HG03342 (cell line): ENCODE data around the gene PCCA.
"Not testable (repeated sequence)": the region's sequence is repeated elsewhere in the genome, so short reads cannot be mapped to it uniquely, and the experiment has no call there.

Source experiments
- ATAC-seq: cut with Tn5 transposase; IDR thresholded peaks from one replicate; pipeline ENCODE4 v1.9.1; 2021; ENCODE audit warnings: mild to moderate bottlenecking, moderate library complexity; ENCODE audit not compliant: unreplicated experiment

The PCCA gene

DNA sequence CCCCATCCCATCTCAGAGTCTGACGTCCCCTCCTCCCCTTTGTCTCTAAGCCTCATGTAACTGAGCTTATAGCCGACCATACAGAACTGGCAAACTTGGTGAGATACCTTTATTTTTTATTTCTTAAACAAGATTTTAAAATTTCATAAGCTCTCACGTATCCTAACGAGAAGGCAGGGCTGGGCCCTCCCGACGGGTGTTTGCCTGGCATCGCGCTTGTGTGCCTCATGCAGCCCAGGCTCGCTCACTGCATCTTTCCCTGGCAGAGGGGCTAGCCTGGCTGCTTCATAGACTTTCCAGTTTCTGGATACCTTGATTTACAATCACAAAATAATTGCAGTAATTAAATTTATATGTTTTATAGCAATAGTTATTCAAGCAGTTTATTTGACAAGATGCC is 430.7 kb downstream of the PCCA start:
- no peak for ATAC-seq

DNA sequence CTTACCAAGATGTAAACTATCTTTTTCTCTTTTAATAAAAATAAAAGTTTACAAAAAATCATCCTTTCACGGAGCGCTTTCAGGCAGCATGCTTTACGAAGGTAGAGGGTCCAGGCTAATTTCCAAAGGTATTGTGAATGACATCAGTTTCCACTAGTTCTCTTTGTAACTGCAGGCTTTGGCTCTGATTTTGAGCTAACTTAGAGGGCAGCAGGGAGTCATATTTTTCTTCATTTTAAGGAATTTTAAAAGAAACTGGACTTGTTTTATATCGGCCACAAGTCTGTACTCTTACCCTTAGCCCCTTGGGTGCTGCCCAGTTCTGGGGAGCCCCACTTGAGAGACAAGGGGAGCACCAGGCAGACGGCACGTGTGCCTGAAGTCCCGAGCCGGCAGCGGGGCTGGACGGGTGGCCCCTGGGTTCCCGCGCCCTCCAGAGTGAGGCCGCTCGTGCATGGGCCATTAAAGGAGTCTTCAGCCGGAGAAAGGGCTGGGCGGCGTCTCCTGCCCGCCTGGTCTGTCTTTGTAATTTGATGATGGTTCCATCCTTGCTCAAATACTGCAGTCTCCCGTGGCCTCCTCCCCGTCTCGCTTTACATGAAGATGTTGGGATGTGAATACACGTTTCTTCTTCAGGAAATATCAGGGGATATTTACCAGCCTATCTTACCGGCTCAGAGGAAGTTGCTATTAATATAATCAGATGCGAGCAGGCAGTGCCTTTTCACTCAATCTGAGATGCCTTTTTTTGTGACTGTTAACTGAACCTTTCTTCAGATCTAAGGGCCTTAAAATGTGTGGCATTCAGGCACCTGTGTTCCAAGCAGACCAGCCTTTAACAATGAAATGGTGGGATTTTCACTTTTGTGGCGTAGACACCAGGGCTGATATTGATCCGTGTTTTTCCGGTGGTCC is 432.3 kb downstream of the PCCA start:
- no peak for ATAC-seq

DNA sequence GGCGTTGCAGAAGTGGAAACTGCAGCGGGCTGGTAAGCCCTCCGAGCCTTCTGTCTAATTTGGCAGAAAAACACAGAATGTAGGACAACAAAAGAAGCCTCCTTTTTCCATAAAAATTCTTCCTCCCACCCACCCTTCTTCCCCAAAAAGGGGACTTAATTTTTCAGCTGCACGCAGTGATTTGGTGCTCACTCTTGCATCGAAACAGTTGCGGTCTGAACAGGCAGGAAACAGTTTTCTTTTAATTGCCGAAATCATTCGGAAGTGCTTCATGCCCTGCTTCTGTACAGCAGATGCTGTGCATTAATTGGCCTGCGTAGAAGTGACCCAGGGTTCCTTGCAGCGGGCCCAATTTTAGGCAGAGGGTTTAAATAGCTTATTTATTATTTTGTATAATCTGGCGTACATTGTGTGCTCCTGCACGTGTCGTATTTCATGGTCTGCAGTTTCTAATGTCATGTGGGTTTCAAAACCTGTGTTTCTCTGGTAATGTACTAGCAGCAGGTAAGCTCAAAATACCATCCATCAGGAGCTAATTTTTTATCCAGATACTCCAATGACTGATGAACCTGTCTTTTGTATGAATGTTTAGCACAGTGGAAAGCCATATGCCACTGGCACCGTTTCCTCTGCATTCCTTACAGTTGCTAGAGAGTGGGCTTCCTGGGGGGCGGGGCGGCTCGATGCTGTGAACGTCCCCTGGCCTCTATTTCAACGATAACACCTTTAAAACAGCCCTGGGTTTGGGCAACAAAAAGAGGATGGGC is 433.1 kb downstream of the PCCA start:
- no peak for ATAC-seq

DNA sequence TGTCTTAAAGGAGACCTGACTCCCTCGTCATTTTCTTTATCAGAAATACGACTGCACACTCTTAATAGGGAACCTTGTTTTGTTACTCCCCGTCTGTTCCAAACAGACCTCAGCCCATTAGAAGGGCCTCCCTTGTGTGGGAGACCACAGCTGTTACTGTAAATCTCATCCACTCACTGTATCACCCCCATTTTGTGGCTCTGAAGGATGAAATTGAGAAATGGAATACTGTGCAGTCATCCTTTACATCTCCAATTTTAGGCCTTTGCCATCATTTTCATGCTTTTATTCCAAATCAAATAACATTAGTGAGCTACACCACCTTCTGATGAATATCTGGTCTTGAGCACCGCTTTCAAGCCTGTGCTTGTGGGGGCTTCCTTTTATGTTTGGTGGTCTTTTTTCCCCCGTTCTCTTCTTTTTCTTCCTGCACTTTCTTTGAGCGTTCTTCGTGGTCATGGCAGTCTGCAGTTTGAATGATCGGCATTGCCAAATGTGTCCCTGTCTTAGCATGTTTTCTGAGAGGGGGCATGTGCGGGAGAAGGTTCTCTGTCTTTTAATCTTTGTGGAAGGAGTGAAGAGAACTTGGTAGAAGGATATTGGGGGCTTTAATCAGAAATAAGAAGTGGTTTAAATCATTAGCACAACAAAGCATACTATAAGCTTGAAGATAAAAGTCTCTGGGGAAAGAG is 433.9 kb downstream of the PCCA start:
- no peak for ATAC-seq

DNA sequence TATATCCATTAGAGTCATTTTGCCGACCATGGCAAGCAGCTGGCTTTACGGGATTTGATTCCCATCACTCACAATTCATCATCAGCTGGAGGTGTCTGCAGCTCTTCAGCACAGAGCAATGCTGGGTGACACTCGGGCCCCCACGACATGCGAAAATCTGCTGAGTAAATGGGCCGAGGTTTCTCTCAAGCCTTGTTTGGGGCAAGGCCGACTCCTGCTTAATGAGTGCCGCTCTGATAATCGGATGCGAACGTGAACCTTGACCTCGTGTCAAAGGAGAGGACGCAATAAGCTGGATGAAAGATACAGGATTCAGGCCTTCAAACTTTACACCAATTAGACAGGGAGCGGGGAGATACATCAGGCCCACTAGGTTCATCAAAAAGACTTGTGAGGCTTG is 434.5 kb downstream of the PCCA start:
- no peak for ATAC-seq

DNA sequence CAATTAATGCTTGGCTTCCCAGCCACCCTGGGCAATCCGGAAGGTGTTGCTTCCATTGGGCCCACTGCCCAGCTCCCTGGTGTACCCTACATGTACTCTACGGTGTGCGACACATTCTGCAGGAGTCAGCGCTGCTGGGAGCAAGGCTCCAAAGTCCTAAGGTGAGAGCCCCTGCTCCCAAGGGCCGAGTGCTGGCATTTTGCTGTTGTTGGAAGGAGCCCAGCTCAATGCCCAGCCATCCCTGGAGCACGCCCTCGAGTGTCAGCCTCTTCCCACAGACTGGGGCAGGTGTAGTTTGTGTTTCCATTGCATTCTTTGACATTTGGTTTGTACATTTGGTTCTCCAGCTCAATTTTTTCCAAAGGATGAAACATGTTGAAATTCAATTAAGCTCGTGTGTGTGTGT is 435.1 kb downstream of the PCCA start:
- ATAC-seq: no peak

DNA sequence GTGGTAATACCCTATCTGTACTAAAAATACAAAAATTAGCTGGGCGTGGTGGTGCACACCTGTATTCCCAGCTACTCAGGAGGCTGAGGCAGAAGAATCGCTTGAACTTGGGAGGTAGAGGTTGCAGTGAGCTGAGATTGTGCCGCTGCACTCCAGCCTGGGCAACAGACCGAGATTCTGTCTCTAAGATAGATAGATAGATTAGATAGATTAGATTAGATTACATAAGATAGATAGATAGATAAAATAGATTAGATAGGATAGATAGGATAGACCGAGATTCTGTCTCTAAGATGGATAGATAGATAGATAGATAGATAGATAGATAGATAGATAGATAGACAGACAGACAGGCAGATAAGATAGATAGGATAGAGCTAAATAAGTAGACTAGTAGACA is 435.8 kb downstream of the PCCA start:
- ATAC-seq: not testable (repeated sequence)

DNA sequence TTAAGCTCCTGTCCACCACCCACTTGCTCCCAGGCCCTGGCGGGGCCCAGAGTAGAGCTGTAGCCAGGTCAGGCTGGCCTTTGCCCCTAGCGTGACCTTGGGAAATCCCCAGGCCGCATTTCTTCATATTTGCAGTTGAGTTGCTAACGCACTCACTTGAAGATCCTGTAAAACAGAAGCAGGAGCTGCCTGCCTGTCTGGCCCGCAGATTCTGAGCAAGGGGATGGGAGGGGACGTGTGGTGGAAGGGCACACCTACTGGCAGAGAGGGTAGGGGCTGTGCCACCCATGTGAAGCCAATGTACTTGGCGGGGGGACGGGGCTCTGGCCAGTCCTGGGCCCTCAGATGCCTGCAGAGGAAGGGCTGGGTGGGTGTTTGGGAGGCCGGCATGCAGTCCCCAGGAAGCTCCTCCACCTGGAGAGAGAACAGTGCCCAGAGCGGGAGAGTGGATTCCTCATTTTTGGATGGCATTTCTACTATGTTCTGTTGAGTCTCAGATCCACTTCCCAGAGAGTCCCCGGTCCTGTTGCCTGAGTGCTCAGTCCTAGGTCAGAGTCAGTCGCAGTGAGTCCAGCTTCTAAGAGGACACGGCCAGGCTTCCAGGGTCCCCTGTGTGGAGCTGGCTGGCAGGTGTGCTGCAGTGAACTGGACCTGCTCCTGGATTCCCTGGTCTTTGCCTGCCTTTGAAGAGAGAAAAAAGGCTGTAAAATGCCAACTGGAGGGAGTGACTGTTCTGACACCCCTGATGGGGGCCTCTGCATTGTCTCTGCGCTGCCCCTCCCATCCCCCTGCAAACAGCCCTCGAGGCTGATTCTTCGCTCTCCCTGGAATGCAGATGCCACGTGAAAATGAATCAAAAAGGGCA is 436.8 kb downstream of the PCCA start:
- ATAC-seq: no peak

DNA sequence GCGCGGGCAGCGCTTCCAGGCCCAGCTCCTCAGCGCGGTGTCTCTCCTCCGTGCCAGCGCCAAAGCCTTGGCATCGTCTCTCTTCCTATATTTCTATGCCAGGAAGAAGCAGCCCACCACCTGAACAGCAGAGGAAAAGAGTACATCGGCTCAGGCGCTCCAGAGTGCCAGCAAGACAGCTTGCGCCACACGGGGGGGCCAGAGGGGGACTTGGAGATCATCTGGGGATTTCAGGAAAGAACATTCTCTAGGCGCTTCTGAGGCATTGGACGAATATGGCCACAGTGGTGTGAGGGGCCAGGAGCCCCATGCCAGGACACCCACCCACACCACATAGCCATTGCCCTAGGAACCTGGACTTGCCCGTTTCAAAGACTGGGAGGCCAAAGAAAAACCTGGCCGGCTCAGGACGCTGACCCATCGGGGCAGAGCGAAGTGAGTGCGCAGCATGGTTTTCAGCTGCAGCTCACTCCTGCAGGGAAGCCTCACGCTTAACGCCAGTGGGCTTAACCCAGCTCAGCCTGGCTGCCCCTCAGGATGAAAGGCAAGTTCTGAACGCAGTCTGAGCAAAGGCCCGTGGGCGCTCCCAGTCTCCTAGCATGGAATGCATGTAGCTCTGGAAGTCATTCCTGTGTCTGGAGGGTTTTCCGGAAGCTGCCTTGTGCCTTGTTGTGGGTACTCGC is 437.6 kb downstream of the PCCA start:
- ATAC-seq: no peak

DNA sequence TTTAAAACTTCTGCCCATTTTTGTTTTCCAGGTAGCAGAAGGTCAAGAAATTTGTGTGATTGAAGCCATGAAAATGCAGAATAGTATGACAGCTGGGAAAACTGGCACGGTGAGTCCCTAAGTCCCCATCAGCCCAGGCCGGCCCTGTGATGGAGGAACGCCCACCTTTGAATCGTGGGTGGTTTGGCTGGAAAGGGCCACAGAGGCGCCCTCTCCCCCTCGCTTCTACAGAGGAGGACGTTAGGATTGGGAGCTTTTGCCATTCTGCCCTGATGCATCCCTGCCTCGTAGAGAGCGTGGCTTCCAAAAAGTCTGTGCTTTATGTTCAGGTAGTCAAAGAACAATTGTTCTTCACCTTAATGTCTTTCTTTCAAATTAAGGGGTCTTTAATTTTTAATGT is 438.8 kb downstream of the PCCA start:
- ATAC-seq: no peak

DNA sequence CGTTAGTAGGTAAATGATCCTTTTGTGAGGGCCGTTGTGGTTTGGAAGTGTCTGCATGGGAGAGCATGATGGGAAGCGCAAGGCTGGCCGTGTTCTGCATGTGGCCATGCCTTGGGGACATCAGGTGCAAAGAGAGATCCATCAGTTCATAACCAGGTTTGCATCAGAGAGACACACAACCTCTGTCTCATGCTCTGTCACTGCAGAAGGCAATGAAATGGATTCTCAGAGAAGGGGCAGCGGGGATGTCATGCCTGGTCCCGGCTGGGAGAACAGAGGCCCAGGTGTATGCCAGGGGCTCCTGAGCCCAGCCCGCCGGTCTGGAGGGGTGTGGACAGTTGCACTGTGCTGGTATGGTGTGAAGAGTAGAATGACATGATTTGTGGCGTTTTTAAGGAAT is 439.5 kb downstream of the PCCA start:
- no peak for ATAC-seq

DNA sequence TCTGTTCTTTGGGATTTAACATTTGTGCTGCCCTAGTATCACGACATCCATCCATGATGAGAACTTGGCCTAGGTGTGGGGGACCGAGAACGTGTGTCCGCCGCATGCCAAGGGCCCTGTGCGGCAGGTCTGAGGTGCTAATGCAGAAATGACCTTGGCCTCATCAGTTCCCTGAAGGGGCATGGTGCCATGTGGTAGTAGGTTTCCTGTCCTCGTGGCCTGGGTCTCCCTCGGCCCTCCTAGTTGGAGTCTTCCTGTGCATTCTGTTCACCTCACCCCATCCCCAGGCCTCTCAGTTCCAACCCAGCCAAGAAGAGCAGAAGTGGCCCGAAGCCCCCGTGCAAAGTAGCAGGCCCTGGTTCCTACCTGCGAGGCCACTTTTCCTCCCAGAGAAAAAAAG is 439.9 kb downstream of the PCCA start:
- ATAC-seq: no peak

DNA sequence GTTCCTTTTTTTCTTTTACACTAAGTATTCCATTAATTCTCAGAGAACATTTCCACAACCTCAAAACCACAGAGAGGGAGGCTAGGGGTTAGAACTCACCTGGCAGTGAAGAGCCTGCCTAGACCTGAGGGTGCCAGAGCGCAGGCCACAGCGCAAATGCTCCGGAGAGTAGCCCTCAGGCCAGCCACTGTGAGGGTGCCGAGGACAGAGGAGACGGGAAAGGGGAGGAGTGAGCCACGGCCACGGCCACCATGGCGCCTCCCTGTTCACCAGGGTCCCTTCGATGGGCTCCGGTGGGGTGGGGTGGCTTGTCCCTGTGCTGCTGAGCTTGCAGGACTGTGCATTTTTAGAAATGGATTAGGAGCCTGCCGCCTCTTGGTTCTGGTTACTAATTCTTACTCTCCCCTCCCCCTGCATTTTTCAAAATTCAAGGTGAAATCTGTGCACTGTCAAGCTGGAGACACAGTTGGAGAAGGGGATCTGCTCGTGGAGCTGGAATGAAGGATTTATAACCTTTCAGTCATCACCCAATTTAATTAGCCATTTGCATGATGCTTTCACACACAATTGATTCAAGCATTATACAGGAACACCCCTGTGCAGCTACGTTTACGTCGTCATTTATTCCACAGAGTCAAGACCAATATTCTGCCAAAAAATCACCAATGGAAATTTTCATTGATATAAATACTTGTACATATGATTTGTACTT is 440.9 kb downstream of the PCCA start:
- no peak for ATAC-seq

DNA sequence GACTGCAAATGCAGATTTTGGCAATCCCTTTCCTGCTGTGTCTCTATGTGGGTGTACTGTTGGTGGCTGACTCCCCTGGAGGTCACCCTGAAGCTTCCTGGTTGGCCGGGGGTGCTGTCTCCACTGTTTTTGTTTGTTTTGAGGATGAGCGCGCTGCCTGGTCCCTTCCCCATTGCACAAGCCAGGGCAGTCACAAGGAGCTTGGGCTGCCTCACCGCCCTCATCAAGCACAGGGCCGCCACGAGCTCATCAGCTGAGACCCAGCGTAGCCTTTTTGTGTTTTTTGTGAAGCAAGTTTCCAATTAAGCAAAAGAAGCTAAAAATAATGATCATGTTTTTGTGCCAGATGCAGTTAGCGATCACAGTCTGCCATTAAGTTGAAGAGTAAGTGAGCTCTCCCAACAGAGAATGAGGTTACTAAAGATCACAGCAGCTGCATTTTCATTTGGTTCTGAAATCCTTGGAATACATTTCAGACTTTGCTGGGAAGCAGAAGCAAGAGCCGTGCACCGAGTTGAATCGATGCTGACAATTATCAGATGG is 441.8 kb downstream of the PCCA start:
- no peak for ATAC-seq

DNA sequence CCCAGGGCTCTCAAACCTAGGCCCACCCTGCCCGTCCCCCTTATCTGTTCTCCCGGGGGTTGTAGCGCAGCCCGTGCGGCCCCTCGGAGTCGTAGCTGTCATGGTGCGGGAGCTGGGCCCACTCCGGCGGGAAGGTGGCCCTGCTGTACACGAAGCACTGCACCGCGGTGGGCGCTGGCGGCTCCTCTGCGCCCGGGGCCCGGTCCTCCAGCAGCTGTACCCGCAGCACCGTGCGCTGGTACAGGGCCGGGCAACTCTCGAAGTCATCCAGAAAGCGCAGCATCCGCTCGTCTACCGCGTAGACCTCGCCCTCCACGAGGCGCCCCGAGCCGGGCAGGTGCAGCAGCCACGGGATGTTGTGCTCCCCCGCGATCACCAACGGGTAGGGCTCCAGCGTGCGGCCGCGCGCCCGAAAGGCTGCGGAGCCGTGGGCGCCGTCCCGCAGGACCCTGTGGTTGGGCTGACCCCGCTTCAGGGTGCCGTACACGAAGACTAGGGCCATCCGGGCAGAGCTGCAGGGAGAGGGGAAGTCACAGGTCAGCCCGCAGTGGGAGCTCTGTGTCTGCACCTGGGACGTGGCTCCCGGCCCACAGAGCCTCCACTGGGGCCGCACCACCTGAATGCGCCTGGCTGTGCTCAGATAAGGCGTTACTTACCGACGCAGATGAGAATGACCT is 443.3 kb downstream of the PCCA start:
- ATAC-seq: no peak

DNA sequence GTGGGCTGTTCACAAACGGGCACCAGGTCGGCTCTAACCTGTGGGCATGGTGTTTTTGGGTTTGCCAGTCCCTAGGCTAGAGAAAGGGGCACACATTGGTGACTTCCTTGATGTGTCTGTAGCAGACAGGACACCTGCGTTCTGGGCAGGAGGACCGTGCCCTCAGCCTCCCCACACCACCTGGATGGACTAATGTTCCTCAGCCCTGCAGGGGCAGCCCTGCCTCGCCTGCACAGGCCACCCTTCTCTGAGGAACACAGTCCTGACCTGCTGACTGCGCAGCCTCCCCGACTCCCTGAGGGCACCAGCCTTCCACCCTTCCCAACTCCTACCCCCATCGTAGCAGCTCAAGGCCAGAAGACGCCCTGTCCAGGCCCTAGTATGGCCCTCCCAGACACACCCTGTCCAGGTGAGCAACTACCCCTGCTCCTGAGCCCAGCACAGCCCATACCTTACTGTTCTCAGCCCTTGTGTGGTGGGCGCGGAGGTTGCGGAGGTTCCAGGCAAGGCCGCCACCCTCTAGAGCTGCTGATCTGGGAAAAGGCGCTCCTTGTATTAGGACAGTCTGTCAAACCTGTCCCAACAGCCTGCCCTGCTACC is 444.0 kb downstream of the PCCA start:
- no peak for ATAC-seq

DNA sequence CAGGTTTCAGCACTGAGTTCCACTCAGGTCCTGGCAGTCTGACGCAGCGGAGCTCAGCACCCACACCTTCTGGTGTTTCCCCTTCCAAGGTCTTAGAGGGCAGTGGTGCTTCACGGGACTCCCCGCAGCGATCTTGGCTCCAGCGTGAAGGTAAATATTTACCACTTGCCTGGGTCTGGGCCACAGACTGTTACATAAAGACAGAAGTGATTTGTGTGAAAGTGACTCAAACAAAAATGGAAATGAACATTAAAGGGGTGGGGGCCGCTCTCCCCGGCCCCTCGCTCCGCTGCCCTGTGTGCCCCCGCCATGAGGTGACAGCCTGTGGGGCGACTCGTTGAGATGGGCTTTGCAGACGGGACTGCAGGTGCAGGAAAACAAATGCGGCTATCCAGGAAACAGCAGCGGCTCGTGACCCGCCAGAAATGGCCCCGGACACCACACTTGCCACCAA is 444.7 kb downstream of the PCCA start:
- no peak for ATAC-seq
